OCI-LY7 (cell line): Measurements from ENCODE around the gene HLA-A.

Experiments
- CTCF ChIP-seq: fragments of 200-600 bp; sonication (generic); conservative IDR thresholded peaks from 2 replicates; pipeline ENCODE4 v1.5.1; 2014; ENCODE audit warnings: mild to moderate bottlenecking, antibody characterized with exemption, low read length, moderate library complexity, mixed read lengths
- EZH2phosphoT487 ChIP-seq: fragments of 200-600 bp; sonication (generic); IDR thresholded peaks from 2 replicates; pipeline ENCODE4 v1.6.1; 2018; ENCODE audit warnings: low read depth, borderline replicate concordance, mild to moderate bottlenecking, mixed run types, antibody characterized with exemption, low read length, moderate library complexity, mixed read lengths

GRCh38 chr6:29917857-29918256 is 24.5 kb upstream of the HLA-A start:
- TF ChIP-seq CTCF (peak; percentile 34; the same call in 1 of the 2 replicates), EZH2phosphoT487 (no peak)
